Upper lobe of left lung (tissue), 4 donors: ENCODE results near the gene POLD1.

ENCODE experiments used
- EP300 ChIP-seq, 4 donors: sonication (generic); formaldehyde crosslinking; IDR thresholded peaks; one replicate each; pipeline ENCODE4 v1.5.1; 2017; ENCODE audit warnings: antibody characterized with exemption in 4 of 4, control low read depth in 2 of 4
- POLR2A ChIP-seq, 4 donors: fragments of 450-650 bp; IDR thresholded peaks; one replicate each; pipeline ENCODE4 v1.5.1; 2016 to 2017; ENCODE audit warnings: antibody characterized with exemption in 4 of 4, mild to moderate bottlenecking in 2 of 4
- POLR2AphosphoS5 ChIP-seq, 2 donors: sonication (generic); formaldehyde crosslinking; IDR thresholded peaks; one replicate each; pipeline ENCODE4 v1.5.1; 2017; ENCODE audit warnings: antibody characterized with exemption in 2 of 2
- TF ChIP-seq, protein P1 (sequence below), 6 experiments: fragments of 450-650 bp in 4 of 6; fragments of 200-600 bp in 2 of 6; sonication (generic) in 2 of 6; IDR thresholded peaks; one replicate each; pipeline ENCODE4 v1.5.1; 2016 to 2019; ENCODE audit warnings: antibody characterized with exemption in 6 of 6

- TF ChIP-seq, protein P1, sequence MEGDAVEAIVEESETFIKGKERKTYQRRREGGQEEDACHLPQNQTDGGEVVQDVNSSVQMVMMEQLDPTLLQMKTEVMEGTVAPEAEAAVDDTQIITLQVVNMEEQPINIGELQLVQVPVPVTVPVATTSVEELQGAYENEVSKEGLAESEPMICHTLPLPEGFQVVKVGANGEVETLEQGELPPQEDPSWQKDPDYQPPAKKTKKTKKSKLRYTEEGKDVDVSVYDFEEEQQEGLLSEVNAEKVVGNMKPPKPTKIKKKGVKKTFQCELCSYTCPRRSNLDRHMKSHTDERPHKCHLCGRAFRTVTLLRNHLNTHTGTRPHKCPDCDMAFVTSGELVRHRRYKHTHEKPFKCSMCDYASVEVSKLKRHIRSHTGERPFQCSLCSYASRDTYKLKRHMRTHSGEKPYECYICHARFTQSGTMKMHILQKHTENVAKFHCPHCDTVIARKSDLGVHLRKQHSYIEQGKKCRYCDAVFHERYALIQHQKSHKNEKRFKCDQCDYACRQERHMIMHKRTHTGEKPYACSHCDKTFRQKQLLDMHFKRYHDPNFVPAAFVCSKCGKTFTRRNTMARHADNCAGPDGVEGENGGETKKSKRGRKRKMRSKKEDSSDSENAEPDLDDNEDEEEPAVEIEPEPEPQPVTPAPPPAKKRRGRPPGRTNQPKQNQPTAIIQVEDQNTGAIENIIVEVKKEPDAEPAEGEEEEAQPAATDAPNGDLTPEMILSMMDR (IDR thresholded peaks at IDR 0.05): no peak
- TF ChIP-seq POLR2A (IDR thresholded peaks at IDR 0.05): no peak
- no peak for TF ChIP-seq POLR2AphosphoS5 (IDR thresholded peaks at IDR 0.05)
- TF ChIP-seq EP300 (IDR thresholded peaks at IDR 0.05): no peak
Observed at GRCh38 chr19:50435221-50435620, 51.1 kb downstream of the POLD1 start.
